Nephron (organoid): ENCODE data around the gene PLOD3.
A peak's percentile ranks its signal among the peaks of the same experiment; 100 is the strongest.

ENCODE experiments used
- H3K27ac Mint-ChIP-seq, 3 experiments: 2 replicates each; pipeline ENCODE4 v1.8.0; 2020; ENCODE audit warnings: mixed read lengths in 3 of 3, mild to moderate bottlenecking in 2 of 3, moderate library complexity in 1 of 3
- H3K27me3 Mint-ChIP-seq: 2 replicates; pipeline ENCODE4 v1.8.0; 2021; ENCODE audit warnings: low read depth, mild to moderate bottlenecking, moderate library complexity, mixed read lengths
- H3K36me3 Mint-ChIP-seq: 2 replicates; pipeline ENCODE4 v1.8.0; 2020; ENCODE audit warnings: low read depth, mixed read lengths
- H3K4me1 Mint-ChIP-seq: 2 replicates; pipeline ENCODE4 v1.8.0; 2020; ENCODE audit warnings: mixed read lengths
- H3K4me3 Mint-ChIP-seq, 3 experiments: 2 replicates each; pipeline ENCODE4 v1.8.0; 2020; ENCODE audit warnings: mild to moderate bottlenecking in 3 of 3, mixed read lengths in 3 of 3, moderate library complexity in 2 of 3
- H3K9me3 Mint-ChIP-seq: 2 replicates; pipeline ENCODE4 v1.8.0; 2020; ENCODE audit warnings: mixed read lengths
- TF ChIP-seq, protein P1 (sequence below), 3 experiments: fragments of 200-600 bp; sonication (generic); IDR thresholded peaks; one replicate each; pipeline ENCODE4 v1.5.0; 2021; ENCODE audit warnings: antibody characterized with exemption in 3 of 3; ENCODE audit not compliant: unreplicated experiment in 3 of 3

The PLOD3 gene

GRCh38 chr7:101235050-101235449, 17.7 kb upstream of the PLOD3 start:
- Mint-ChIP-seq H3K27ac (no peak overlapping the region), H3K4me1 (peaks cover 13% of the 10 kb centered on the region), H3K4me3 (no peak overlapping the region), H3K9me3 (no peaks in the 10 kb centered on the region), H3K27me3 (no peaks in the 10 kb centered on the region), H3K36me3 (peaks cover 9% of the 10 kb centered on the region)
- TF ChIP-seq, protein P1, sequence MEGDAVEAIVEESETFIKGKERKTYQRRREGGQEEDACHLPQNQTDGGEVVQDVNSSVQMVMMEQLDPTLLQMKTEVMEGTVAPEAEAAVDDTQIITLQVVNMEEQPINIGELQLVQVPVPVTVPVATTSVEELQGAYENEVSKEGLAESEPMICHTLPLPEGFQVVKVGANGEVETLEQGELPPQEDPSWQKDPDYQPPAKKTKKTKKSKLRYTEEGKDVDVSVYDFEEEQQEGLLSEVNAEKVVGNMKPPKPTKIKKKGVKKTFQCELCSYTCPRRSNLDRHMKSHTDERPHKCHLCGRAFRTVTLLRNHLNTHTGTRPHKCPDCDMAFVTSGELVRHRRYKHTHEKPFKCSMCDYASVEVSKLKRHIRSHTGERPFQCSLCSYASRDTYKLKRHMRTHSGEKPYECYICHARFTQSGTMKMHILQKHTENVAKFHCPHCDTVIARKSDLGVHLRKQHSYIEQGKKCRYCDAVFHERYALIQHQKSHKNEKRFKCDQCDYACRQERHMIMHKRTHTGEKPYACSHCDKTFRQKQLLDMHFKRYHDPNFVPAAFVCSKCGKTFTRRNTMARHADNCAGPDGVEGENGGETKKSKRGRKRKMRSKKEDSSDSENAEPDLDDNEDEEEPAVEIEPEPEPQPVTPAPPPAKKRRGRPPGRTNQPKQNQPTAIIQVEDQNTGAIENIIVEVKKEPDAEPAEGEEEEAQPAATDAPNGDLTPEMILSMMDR (IDR thresholded peaks at IDR 0.05; ENCODE audit: unreplicated experiment in 3 of 3), result peak in 1 of 3 experiments; percentile 22

DNA sequence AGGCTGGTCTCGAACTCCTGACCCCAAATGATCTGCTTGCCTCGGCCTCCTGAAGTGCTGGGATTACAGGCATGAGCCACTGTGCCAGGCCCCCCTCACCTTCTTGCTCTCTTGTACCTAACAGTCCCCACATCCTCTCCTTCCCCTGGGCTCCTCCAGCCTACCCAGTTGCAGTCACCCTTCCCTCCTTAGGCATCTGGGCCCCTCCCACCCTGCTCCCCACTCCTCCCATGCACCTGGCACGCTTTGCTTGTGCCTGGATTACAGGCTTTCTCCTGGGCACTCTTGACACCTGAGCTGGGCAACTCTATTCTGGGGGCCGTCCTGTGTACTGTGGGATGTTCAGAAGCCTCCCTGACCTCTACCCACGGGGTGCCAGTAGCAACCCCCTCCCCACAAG, 17.3 kb upstream of the PLOD3 start:
- H3K9me3 Mint-ChIP-seq, result no peaks in the 10 kb centered on the region
- no peaks in the 10 kb centered on the region for H3K27me3 Mint-ChIP-seq
- no peak overlapping the region for H3K4me3 Mint-ChIP-seq
- H3K36me3 Mint-ChIP-seq, result peaks cover 9% of the 10 kb centered on the region
- H3K27ac Mint-ChIP-seq, result no peak overlapping the region
- TF ChIP-seq, protein P1 (IDR thresholded peaks at IDR 0.05; ENCODE audit: unreplicated experiment in 3 of 3), result no peak
- peaks cover 13% of the 10 kb centered on the region for H3K4me1 Mint-ChIP-seq

DNA sequence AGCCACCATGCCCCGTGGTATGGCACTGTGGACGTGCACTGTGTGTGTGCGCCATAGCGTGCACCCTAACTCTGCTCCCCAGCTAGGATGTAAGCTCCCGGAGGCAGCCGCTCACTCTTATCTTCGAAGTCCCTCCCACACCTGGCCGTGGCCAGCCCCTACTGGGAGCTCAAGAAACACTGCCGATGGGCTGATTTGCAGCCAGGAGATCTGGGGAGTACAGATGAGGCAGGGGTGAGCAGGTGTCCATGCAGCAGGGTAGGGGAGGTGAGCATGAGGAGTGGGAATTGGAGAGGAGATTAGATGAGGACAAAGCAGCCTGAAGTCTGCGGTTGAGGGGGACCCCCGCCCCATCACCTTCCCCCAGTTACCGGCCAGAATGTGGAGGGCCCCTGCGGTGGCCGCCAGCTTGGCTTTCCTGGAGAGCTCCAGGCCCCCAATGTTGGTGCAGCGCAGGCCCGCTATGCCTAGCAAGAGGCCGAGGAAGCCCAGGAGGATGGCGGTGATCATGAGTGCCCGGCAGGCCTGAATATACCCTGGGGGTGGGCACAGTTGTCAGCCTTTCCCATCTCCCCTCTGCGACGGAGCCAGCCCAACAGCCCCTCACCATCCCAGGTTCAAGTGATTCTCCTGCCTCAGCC, 16.6 kb upstream of the PLOD3 start:
- peaks cover 13% of the 10 kb centered on the region for H3K4me1 Mint-ChIP-seq
- H3K27ac Mint-ChIP-seq, result no peak overlapping the region
- TF ChIP-seq, protein P1 (IDR thresholded peaks at IDR 0.05; ENCODE audit: unreplicated experiment in 3 of 3), result no peak
- no peaks in the 10 kb centered on the region for H3K9me3 Mint-ChIP-seq
- no peak overlapping the region for H3K4me3 Mint-ChIP-seq
- H3K36me3 Mint-ChIP-seq, result peaks cover 13% of the 10 kb centered on the region
- no peaks in the 10 kb centered on the region for H3K27me3 Mint-ChIP-seq

- TF ChIP-seq, protein P1 (IDR thresholded peaks at IDR 0.05; ENCODE audit: unreplicated experiment in 3 of 3), result no peak
- no peaks in the 10 kb centered on the region for H3K9me3 Mint-ChIP-seq
- peak overlapping the region; percentile 28 to 55 (median 46) for H3K27ac Mint-ChIP-seq
- H3K36me3 Mint-ChIP-seq, result peaks cover 12% of the 10 kb centered on the region
- H3K4me1 Mint-ChIP-seq, result no peaks in the 10 kb centered on the region
- no peaks in the 10 kb centered on the region for H3K27me3 Mint-ChIP-seq
- peak overlapping the region in 2 of 3 experiments; percentile 57 to 63 for H3K4me3 Mint-ChIP-seq
Measured at GRCh38 chr7:101232141-101232850, 14.9 kb upstream of the PLOD3 start.

DNA sequence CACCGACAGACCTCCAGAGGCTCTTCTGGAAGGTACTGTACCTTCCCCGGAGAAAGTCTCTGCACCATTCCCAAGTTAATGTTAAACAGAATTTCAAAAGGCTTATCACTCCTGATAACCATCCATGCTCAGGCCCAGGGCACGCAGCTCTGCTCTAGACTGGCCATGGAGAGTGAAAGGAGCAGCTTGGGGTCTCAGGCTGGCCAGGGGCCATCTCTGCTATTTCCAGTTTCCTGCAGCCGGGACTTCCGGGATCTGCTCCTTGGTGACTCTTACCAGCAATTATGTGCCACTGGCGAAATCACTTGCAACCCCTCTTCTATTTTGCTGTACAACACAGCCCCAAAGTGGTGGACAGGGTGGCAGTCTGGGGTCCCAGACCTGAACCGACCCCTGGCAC, 14.3 kb upstream of the PLOD3 start:
- Mint-ChIP-seq H3K4me1 (no peaks in the 10 kb centered on the region), H3K27me3 (no peaks in the 10 kb centered on the region), H3K27ac (peak overlapping the region; percentile 28 to 55 (median 46)), H3K36me3 (peaks cover 17% of the 10 kb centered on the region), H3K4me3 (peak overlapping the region in 2 of 3 experiments; percentile 57 to 63), H3K9me3 (no peaks in the 10 kb centered on the region)
- TF ChIP-seq, protein P1 (IDR thresholded peaks at IDR 0.05; ENCODE audit: unreplicated experiment in 3 of 3), result no peak
